Adrenal gland (tissue), 5 donors: ENCODE measurements around the gene LAMP1.

ENCODE experiments used
- CTCF ChIP-seq, 6 experiments: fragments of 450-650 bp in 4 of 6; fragments of 200-600 bp in 2 of 6; sonication (generic) in 1 of 6; IDR thresholded peaks; 1 replicate in 5 of 6; 2 replicates in 1 of 6; pipeline versions ENCODE4 v1.5.1 to v1.8.0; 2016 to 2021; ENCODE audit warnings: antibody characterized with exemption in 6 of 6, mild to moderate bottlenecking in 2 of 6, moderate library complexity in 1 of 6
- POLR2A ChIP-seq, 2 donors: fragments of 450-650 bp; IDR thresholded peaks; one replicate each; pipeline ENCODE4 v1.6.1; 2017; ENCODE audit warnings: antibody characterized with exemption in 2 of 2, mild to moderate bottlenecking in 2 of 2, moderate library complexity in 1 of 2
- donor health status: DM: no; HTN: no; CAD: no.

GRCh38 chr13:113291129-113291528 is 5.9 kb upstream of the LAMP1 start:
- TF ChIP-seq POLR2A (IDR thresholded peaks at IDR 0.05) = no peak
- no peak for TF ChIP-seq CTCF (IDR thresholded peaks at IDR 0.05)
